Stomach (tissue), 4 donors: Measurements from ENCODE around the gene EIF4G3.

Experiments
- CTCF ChIP-seq, 7 experiments: fragments of 450-650 bp in 4 of 7; fragments of 200-600 bp in 3 of 7; sonication (generic) in 3 of 7; IDR thresholded peaks; one replicate each; pipeline ENCODE4 v1.5.1; 2016 to 2019; ENCODE audit warnings: antibody characterized with exemption in 7 of 7, control low read depth in 2 of 7, mild to moderate bottlenecking in 1 of 7
- EP300 ChIP-seq: sonication (generic); formaldehyde crosslinking; IDR thresholded peaks from one replicate; pipeline ENCODE4 v1.6.1; 2017; ENCODE audit warnings: antibody characterized with exemption
- POLR2A ChIP-seq, 4 donors: fragments of 450-650 bp; IDR thresholded peaks; one replicate each; pipeline ENCODE4 v1.6.1; 2016; ENCODE audit warnings: antibody characterized with exemption in 4 of 4, control low read depth in 2 of 4, mild to moderate bottlenecking in 1 of 4, moderate library complexity in 1 of 4
- POLR2AphosphoS5 ChIP-seq, 3 donors: sonication (generic); formaldehyde crosslinking; IDR thresholded peaks; one replicate each; pipeline ENCODE4 v1.6.1; 2016; ENCODE audit warnings: antibody characterized with exemption in 3 of 3

DNA sequence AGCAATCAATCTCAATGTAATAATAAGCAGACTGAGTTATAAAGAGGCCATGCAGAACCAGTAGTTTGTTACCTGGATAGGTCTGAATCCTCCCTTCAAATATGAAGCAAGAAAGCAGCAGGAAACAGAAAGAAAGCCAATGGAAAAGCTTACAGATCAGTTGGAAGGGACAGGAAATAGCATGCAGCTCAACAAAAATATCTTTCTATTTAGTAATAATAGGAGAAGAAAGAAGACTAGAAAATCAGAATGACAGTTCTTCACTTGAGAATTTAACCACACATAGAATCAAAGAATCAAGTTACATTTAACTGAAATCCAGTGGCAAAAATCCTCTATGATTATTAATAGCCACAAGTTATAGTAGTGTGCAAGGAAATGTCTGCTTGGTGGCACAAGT lies 194.4 kb downstream of the EIF4G3 start:
- TF ChIP-seq CTCF (IDR thresholded peaks at IDR 0.05): no peak
- TF ChIP-seq EP300: no peak
- no peak for TF ChIP-seq POLR2AphosphoS5 (IDR thresholded peaks at IDR 0.05)
- no peak for TF ChIP-seq POLR2A (IDR thresholded peaks at IDR 0.05)
